NT2/D1 (cell line): Measurements from ENCODE around the gene EXOC2.
"Not testable (repeated sequence)": the region's sequence is repeated elsewhere in the genome, so short reads cannot be mapped to it uniquely, and the experiment has no call there.

Experiments
- DNase-seq: peaks from one replicate; pipeline ENCODE4 v3.0.0-alpha.2; 2011; ENCODE audit warnings: low read depth, low spot score
- H3K27me3 ChIP-seq: 2 replicates; pipeline ENCODE4 v1.6.0; 2011; ENCODE audit warnings: mild to moderate bottlenecking; ENCODE audit not compliant: insufficient read length, insufficient read depth
- H3K36me3 ChIP-seq: 2 replicates; pipeline ENCODE4 v1.6.1; 2011; ENCODE audit warnings: mild to moderate bottlenecking, low read length, mixed read lengths; ENCODE audit not compliant: insufficient read depth, insufficient read length
- H3K4me1 ChIP-seq: 2 replicates; pipeline ENCODE4 v1.5.1; 2011; ENCODE audit not compliant: insufficient read depth, insufficient read length
- H3K4me3 ChIP-seq: 2 replicates; pipeline ENCODE4 v1.5.1; 2011; ENCODE audit warnings: low read depth; ENCODE audit not compliant: insufficient read length
- H3K9ac ChIP-seq: 2 replicates; pipeline ENCODE4 v1.6.0; 2011; ENCODE audit warnings: low read depth; ENCODE audit not compliant: insufficient read length
- H3K9me3 ChIP-seq: 2 replicates; pipeline ENCODE4 v1.5.1; 2011; ENCODE audit warnings: mild to moderate bottlenecking, low read length; ENCODE audit not compliant: insufficient read depth
- SUZ12 ChIP-seq: IDR thresholded peaks from 2 replicates; pipeline ENCODE4 v1.6.1; 2011; ENCODE audit not compliant: insufficient read length, insufficient read depth; ENCODE audit errors: extremely low read depth
- YY1 ChIP-seq: IDR thresholded peaks from 2 replicates; pipeline ENCODE4 v1.6.1; 2011; ENCODE audit not compliant: insufficient read length, insufficient read depth
- ZNF274 ChIP-seq: IDR thresholded peaks from 2 replicates; pipeline ENCODE4 v1.6.1; 2011; ENCODE audit warnings: mild to moderate bottlenecking, low read depth, low read length

The EXOC2 gene

GRCh38 chr6:678520-678919, 14.4 kb downstream of the EXOC2 start:
- Histone ChIP-seq H3K4me1 (peaks cover 2% of the 10 kb centered on the region), H3K9me3 (peaks cover 5% of the 10 kb centered on the region; the same call in 1 of the 2 replicates), H3K27me3 (no peaks in the 10 kb centered on the region), H3K9ac (no peak overlapping the region), H3K36me3 (no peaks in the 10 kb centered on the region), H3K4me3 (no peak overlapping the region)
- no peak for DNase-seq
- TF ChIP-seq ZNF274 (no peak), YY1 (no peak), SUZ12 (no peak)

GRCh38 chr6:677919-678318, 15.0 kb downstream of the EXOC2 start:
- Histone ChIP-seq H3K9ac (no peak overlapping the region), H3K36me3 (no peaks in the 10 kb centered on the region), H3K9me3 (peaks cover 5% of the 10 kb centered on the region; the same call in 1 of the 2 replicates), H3K4me1 (peaks cover 2% of the 10 kb centered on the region), H3K27me3 (no peaks in the 10 kb centered on the region), H3K4me3 (no peak overlapping the region)
- no peak for DNase-seq
- no peak for TF ChIP-seq SUZ12
- TF ChIP-seq ZNF274, result no peak
- TF ChIP-seq YY1, result no peak

- no peak overlapping the region for H3K4me3 ChIP-seq
- H3K27me3 ChIP-seq, result no peaks in the 10 kb centered on the region
- no peak overlapping the region for H3K9ac ChIP-seq
- peaks cover 5% of the 10 kb centered on the region; the same call in 1 of the 2 replicates for H3K9me3 ChIP-seq
- TF ChIP-seq YY1 (no peak), ZNF274 (no peak), SUZ12 (no peak)
- DNase-seq, result no peak
- no peaks in the 10 kb centered on the region for H3K36me3 ChIP-seq
- H3K4me1 ChIP-seq, result no peaks in the 10 kb centered on the region
Observed at GRCh38 chr6:674956-675355, 18.0 kb downstream of the EXOC2 start.

- no peaks in the 10 kb centered on the region for H3K4me1 ChIP-seq
- H3K9ac ChIP-seq, result no peak overlapping the region
- DNase-seq, result no peak
- no peak for TF ChIP-seq ZNF274
- no peak for TF ChIP-seq SUZ12
- TF ChIP-seq YY1, result no peak
- H3K36me3 ChIP-seq, result no peaks in the 10 kb centered on the region
- no peak overlapping the region for H3K4me3 ChIP-seq
- H3K27me3 ChIP-seq, result no peaks in the 10 kb centered on the region
- peaks cover 5% of the 10 kb centered on the region; the same call in 1 of the 2 replicates for H3K9me3 ChIP-seq
Observed at GRCh38 chr6:674406-674805, 18.5 kb downstream of the EXOC2 start.

- H3K27me3 ChIP-seq, result no peaks in the 10 kb centered on the region
- no peak for TF ChIP-seq YY1
- TF ChIP-seq ZNF274, result no peak
- H3K36me3 ChIP-seq, result peaks cover 6% of the 10 kb centered on the region
- DNase-seq, result no peak
- no peaks in the 10 kb centered on the region for H3K9me3 ChIP-seq
- H3K4me3 ChIP-seq, result no peak overlapping the region
- H3K9ac ChIP-seq, result no peak overlapping the region
- no peaks in the 10 kb centered on the region for H3K4me1 ChIP-seq
Observed at GRCh38 chr6:667253-667927, 25.5 kb downstream of the EXOC2 start.

- Histone ChIP-seq H3K4me1 (no peaks in the 10 kb centered on the region), H3K9me3 (no peaks in the 10 kb centered on the region), H3K4me3 (no peak overlapping the region), H3K9ac (no peak overlapping the region), H3K27me3 (no peaks in the 10 kb centered on the region), H3K36me3 (peaks cover 6% of the 10 kb centered on the region)
- DNase-seq, result no peak
- TF ChIP-seq SUZ12 (no peak), YY1 (no peak), ZNF274 (no peak)
Observed at GRCh38 chr6:665403-666267, 27.3 kb downstream of the EXOC2 start.

- not testable (repeated sequence) for H3K4me3 ChIP-seq, H3K9ac ChIP-seq, H3K4me1 ChIP-seq, H3K9me3 ChIP-seq, DNase-seq, H3K27me3 ChIP-seq, H3K36me3 ChIP-seq
Observed at GRCh38 chr6:663788-664187, 29.2 kb downstream of the EXOC2 start.
